GM18873 (cell line): ENCODE results near the gene SHROOM3.

ENCODE experiments used
- ATAC-seq: cut with Tn5 transposase; IDR thresholded peaks from one replicate; pipeline ENCODE4 v1.9.1; 2021; ENCODE audit warnings: mild to moderate bottlenecking, moderate library complexity, moderate number of reproducible peaks; ENCODE audit not compliant: unreplicated experiment, low FRiP score

Gene SHROOM3

GRCh38 chr4:76758290-76758882 is 323.4 kb downstream of the SHROOM3 start:
- ATAC-seq: no peak

- no peak for ATAC-seq
Observed at GRCh38 chr4:76758996-76759395, 324.0 kb downstream of the SHROOM3 start.

DNA sequence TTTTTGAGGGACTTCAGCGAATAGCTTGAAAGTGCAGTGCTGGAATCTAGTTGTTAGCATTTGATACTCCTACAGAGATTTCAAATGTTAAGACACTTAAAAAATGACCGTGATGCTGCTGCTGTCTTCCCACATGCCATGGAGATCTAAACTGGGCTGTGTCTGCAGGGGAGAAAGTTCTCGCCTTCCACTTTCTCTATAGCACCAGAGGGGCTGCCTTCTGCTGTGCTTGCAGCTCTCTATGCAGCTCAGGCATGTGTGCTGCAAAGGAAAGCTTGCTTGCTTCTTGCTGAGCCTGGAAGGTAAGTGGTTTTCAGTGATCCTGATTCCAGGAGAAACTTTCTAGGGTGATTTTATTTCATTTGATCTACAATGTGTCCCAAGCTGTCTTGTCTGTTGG is 325.2 kb downstream of the SHROOM3 start:
- ATAC-seq: no peak

DNA sequence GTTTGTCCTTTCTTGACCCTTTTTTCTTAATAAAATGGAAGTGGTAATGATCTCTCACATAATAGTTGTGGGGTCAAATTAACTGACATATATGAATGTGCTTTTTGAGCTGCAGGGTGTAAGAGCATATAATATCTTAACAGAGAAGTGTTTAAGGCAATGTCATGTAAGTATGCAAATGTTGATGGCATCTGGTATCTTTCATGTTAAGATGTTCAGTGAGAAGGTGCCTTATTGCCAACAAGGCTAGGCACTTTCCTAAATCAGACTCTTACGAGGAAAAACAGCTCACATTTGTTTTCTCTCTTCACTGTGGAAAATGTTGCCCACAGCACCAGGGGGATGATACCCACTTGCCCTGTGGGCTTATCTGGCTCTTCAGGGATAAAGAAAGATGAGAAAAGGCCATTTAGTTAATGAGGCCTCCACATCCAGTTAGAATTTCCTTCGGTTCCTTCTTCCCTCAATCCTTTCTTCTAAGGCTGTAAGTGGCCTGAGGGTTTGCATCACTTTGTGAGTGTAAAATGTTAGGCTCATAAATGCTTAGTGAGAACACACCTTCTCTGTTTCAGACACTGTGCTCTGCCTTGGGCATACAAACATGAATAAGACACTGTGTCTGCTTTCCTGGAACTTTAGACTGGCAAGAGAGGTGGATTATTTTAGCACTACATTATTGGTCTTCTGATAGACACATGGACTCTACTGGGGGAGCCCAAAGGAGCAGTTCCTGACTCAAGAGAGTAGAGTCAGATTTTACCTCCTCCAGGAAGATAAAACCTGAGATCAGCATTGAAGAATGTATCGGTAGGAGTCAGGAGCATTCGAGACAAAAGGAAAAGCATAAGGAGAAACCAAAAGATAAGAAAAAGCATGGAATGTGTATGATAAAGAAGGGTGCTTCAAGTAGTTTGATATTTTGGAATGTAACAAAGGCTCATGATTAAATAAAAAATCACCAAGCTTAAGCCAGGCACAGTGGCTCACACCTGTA is 327.4 kb downstream of the SHROOM3 start:
- no peak for ATAC-seq

GRCh38 chr4:76764251-76764650 is 329.2 kb downstream of the SHROOM3 start:
- no peak for ATAC-seq

DNA sequence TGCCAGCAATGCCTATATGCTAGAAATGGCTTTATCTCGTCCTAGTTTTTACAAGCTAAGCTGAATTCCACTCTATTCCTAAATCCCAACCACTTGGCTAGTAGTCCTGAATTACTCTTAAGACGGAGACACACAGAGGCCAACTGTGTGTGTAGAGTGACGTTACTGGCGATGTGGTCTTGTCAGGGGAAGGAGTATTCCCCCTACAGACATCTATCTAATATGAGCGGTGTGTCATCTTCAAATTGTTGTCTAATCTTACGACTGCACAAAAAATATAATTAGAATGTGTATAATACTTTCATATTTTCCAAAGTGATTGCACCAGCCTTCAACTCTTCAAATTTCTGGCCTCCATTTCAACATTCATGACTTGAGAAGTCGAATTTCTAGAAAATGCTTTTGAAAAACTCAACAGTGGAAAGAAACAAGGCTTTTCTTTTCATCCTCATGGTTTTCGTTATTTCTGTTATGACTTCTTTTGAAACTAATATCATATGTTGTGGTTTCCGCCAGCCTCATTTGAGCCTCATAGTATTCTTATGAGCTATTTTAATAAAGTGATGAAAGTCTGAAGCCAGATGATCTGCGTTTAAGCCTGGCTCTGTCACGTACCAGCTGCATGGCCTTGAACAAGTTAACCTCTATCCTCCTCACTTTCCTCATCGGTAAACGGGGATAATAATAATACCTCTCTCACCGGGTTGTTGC is 330.6 kb downstream of the SHROOM3 start:
- ATAC-seq: peak; percentile 66

GRCh38 chr4:76767983-76768382 is 333.0 kb downstream of the SHROOM3 start:
- no peak for ATAC-seq

GRCh38 chr4:76772498-76773106 is 337.6 kb downstream of the SHROOM3 start:
- no peak for ATAC-seq

GRCh38 chr4:76773766-76774165 is 338.7 kb downstream of the SHROOM3 start:
- no peak for ATAC-seq

- no peak for ATAC-seq
Observed at GRCh38 chr4:76779740-76780459, 344.9 kb downstream of the SHROOM3 start.

DNA sequence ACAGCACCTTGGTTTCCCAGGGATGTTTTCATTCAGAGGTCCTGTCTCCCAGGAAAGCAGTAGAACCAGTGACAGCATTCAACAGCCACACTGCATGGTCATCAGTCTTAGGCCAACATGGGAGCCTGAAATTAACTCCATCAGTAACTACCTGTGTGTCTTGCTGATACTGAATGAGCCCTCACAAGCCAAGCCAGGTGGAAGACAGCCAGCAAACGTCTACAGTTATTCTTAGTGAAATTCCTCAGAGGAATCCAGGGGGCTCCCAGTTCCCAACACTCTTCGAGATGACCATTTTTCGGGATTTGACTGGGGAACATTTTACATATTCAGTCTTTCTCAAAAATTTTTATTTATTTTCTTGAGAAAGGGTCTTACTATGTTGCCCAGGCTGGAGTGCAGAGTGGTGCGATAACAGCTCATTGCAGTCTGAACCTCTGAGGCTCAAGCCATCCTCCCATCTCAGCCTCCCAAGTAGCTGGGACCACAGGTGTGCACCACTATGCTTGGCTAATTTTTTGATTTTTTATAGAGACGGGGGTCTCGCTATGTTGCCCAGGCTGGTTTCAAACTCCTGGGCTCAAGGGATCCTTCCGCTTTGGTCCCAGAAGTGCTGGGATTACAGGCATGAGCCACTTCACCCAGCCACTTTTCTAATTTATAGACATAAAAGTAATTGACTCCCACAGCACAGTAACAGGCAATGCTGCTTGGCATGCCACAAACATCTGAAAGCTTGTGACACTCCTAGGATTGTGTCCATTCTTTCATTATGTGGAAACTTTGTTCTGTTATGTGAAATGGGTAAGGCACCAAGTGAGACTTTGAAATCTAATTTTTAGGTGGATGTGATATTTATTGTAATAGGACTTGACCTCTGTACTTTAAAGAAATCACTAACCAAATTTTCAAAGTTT is 346.0 kb downstream of the SHROOM3 start:
- ATAC-seq: no peak

DNA sequence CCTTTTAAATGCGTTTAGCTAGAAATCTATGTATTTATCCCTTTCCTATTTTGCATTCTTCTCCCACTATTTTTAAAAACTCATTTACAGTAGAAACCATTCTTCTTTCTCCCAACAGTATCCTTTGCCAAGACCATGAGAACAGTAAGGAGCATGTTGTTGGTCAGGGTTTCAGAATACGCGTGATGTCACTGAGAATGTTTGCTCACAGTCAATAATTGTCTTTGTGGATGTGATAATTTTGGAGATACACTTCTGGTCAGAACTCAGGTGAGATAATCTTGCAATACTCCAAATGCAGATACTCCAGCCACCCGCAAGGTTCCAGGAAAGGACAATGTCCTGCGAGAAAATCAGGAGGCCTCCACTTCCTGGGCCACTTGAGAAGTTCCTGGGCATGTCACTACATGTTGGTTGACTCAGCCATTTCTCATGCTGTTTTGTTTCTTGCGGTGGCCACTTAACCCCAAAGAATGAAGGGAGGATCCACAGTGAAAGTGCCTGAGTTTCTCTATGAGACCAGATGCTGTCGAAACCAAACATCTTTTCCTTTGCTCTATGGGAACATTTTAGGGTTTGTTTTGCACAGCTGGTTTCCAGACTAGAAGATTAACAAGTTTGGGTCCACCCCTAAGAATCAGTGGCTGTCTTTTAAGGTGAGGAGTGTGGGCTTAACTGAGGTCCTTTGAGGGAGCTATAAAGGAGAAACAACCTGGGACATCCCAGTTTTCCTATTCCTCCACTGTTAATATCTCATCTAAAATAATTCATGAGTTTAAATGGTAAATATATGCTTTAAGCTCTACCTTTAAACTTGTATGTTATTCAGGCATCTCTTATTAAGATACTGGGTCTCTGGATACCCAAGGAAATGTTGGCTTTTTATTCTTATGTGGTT is 346.9 kb downstream of the SHROOM3 start:
- ATAC-seq: no peak

GRCh38 chr4:76782837-76783236 is 347.8 kb downstream of the SHROOM3 start:
- no peak for ATAC-seq

DNA sequence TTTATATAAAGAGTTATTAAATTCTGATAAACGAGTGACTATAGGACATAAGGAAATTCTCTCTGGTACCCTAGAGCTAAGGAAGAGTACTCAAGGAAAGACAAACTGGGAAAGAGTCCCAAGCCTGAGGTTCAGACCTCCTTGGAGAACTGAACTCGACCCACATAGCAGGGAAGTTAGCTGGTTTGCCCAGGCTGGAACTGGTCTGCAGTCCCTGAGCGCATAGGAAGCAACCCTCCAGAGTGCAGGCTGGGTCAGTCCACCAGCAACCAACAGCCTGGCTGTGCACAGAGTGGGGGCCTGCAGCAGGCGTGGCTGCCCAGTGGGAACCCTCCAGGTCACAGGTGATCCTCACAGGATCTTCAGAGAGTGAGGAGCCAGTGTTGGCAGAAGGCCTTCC is 348.8 kb downstream of the SHROOM3 start:
- ATAC-seq: no peak

- ATAC-seq: no peak
Observed at GRCh38 chr4:76784237-76784636, 349.2 kb downstream of the SHROOM3 start.

DNA sequence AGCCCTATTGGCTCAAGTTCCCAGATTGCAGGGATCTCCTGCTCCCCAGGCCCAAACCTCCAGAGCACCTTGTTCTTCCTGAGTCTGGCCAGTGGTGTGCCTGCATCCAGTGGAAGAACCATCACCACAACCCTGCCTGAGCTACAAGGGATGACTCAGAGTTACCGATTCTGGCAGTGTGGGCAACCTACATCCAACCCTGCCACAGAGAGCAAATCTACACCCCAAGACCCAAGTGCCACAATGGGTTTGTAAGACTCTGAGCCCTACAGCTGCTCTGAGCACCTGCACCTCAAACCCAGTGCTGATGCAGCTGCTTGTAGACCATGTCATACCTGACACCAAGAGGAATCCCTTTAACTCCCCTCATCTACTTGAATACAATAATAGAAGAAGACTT is 352.9 kb downstream of the SHROOM3 start:
- ATAC-seq: no peak

DNA sequence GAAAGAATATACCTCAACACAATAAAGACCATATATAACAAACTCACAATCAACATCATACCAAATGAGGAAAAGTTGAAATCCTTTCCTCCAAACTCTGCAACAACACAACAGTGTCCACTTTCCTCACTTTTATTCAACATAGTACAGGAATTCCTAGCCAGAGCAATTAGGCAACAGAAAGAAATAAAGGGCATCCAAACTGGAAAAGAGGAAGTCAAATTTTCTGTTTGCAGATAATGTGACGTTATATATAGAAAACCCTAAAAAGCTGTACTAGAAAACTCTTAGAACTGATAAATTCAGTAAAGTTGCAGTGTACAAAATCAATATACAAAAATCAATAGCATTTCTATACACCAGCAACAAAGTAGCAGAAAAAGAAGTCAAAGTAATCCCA is 355.3 kb downstream of the SHROOM3 start:
- no peak for ATAC-seq

DNA sequence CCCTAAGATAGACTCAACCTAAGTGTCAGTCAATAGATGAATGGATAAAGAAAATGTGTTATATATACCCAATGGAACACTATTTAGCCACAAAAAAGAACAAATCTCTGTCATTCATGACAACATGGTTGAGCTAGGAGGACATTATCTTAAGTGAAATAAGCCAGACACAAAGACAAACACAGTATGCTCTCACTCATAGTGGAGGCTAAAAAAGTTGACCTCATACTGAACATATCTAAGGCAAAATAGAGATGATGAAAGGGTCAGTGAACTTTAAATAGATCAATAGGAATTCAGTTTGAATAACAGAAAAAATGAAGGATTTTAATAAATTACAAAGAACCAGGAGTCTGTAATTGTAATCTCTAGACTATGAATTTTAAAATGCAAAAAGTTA is 356.4 kb downstream of the SHROOM3 start:
- no peak for ATAC-seq
